ENCODE measurements around the gene ZNF438.
"Not testable (repeated sequence)": the region's sequence is repeated elsewhere in the genome, so short reads cannot be mapped to it uniquely, and the experiment has no call there.

The ZNF438 gene

GRCh38 chr10:30939643-30940251, 91.9 kb downstream of the ZNF438 start:
- no peak for DNase-seq (ENCODE audit: low read depth)

- DNase-seq (ENCODE audit: low read depth): no peak
Observed at GRCh38 chr10:30935078-30935477, 96.6 kb downstream of the ZNF438 start.

- no peak for DNase-seq (ENCODE audit: low read depth)
Observed at GRCh38 chr10:30931094-30931493, 100.6 kb downstream of the ZNF438 start.

DNA sequence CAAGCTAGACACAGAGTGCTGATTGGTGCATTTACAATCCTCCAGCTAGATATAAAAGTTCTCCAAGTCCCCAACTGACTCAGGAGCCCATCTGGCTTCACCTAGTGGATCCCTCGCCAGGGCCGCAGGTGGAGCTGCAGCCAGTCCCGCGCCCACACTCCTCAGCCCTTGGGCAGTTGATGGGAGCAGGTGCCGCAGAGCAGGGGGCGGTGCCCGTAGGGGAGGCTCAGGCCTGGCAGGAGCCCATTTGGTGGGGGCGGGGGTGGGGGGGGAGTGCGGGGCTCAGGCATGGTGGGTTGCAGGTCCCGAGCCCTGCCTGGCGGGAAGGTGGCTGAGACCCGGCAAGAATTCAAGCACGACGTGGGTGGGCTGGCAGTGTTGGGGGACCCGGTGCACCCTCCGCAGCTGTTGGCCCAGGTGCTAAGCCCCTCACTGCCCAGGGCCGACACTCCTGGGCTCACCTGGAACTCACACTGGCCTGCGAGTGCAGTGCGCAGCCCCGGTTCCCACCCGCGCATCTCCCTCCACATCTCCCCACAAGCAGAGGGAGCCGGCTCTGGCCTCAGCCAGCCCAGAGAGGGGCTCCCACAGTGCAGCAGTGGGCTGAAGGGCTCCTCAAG, 101.7 kb downstream of the ZNF438 start:
- no peak for DNase-seq (ENCODE audit: low read depth)

DNA sequence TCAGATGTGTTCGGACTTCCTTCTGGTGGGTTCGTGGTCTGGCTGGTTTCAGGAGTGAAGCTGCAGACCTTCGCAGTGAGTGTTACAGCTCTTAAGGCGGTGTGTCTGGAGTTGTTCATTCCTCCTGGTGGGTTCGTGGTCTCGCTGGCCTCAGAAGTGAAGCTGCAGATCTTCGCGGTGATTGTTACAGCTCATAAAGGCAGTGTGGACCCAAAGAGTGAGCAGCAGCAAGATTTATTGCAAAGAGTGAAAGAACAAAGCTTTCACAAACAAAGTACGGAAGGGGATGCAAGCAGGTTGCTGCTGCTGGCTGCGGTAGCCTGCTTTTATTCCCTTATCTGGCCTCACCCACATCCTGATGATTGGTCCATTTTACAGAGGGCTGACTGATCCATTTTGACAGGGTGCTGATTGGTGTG, 102.3 kb downstream of the ZNF438 start:
- not testable (repeated sequence) for DNase-seq (ENCODE audit: low read depth)

GRCh38 chr10:30928742-30929141, 102.9 kb downstream of the ZNF438 start:
- no peak for DNase-seq (ENCODE audit: low read depth)

DNA sequence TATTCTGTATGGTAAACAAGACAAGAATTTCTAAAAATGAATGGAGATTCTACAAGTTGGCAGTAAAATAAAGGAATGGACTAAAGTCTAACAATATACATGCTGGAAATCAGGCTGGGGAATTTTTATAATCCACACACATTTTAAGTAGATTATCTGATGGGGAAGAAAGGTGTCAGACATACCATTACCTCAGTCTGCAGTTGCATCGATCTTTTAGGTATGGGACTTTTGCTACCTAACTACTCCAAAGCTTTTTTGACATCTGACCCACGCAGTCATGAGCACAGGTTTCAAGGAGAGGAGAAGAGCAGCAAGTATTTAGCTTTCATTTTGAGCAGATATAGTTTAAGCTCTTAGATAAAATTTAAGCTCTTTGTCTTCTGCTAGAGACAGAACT, 113.0 kb downstream of the ZNF438 start:
- no peak for DNase-seq (ENCODE audit: low read depth)

DNA sequence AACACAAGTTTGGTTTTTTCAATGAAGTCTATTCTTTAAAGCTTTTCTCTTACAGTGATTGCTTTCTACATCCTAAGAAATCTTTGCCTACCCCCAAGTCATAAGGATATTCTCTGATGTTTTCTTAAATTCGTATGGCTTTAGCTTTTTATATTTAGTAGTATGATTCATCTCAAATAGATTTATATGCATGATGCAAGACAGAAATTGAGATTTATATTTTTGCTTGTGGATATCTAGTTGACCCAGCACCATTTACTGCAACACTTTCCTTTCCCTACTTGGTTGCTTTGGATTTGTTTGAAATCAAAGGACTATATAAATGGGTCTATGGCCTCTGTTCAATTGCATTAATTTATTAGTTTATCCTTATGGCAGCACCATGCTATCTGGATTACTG, 113.9 kb downstream of the ZNF438 start:
- DNase-seq (ENCODE audit: low read depth): no peak

GRCh38 chr10:30917067-30917466, 114.6 kb downstream of the ZNF438 start:
- no peak for DNase-seq (ENCODE audit: low read depth)

GRCh38 chr10:30915146-30915545, 116.5 kb downstream of the ZNF438 start:
- no peak for DNase-seq (ENCODE audit: low read depth)

DNA sequence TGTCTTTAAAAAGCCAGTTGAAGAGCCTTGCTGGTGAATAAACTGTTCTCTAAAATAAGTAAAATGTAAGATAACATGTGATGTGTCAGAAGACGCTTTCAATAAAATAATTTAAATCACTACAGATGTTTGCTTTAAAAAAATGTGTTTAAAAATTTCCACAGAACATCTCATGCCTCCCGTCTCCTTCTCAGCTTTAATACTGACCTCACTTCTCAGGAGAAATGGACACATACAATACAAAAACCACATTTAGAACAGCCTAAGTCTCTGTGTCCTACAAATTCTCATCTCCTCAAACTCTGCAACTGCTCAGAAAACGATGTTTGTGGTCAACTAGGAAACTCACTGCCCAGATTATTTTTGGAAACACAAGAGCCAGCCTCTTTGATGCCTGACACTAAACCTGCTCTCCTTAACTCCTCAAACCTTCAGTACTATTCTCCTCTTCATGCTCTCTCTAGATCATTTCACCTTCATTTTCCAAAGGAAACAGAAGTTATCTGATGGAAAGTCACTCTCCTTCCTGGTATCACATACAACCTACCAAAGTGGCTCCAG, 120.3 kb downstream of the ZNF438 start:
- no peak for DNase-seq (ENCODE audit: low read depth)

GRCh38 chr10:30903397-30904138, 128.1 kb downstream of the ZNF438 start:
- no peak for DNase-seq (ENCODE audit: low read depth)

DNA sequence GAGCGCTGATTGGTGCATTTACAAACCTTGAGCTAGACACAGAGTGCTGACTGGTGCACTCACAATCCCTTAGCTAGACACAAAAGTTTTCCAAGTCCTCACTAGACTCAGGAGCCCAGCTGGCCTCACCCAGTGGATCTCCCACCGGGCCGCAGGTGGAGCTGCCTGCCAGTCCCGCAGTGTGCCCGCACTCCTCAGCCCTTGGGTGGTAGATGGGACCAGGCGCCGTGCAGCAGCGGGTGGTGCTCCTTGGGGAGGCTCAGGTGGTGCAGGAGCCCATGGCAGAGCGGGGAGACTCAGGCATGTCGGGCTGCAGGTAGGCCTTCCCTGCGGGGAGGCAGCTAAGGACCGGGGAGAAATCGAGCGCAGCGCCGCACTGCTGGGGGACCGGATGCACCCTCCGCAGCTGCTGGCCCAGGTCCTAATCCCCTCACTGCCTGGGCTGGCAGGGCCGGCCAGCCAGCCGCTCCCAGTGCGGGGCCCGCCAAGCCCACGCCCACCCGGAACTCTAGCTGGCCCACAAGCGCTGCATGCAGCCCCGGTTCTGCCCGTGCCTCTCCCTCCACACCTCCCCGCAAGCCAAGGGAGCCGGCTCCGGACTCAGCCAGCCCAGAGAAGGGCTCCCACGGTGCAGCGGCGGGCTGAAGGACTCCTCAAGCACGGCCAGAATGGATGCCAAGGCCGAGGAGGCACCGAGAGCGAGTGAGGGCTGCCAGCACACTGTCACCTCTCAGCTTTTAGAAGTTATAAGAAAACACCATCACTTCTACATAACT, 128.9 kb downstream of the ZNF438 start:
- DNase-seq (ENCODE audit: low read depth): no peak

DNA sequence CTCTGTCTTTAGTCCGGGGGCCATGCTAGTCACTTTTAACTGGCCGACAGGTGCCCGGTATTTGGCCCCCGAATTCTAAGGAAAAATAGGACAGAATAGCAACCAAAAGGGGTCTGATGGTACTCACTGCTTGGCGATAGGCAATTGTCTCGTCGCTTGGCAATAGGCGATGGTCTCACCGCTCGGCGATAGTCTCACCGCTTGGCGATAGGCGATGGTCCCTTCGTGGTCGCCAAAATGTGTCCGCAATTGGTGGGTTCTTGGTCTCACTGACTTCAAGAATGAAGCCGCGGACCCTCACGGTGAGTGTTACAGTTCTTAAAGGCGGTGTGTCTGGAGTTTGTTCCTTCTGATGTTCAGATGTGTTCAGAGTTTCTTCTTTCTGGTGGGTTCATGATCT, 130.2 kb downstream of the ZNF438 start:
- not testable (repeated sequence) for DNase-seq (ENCODE audit: low read depth)

DNA sequence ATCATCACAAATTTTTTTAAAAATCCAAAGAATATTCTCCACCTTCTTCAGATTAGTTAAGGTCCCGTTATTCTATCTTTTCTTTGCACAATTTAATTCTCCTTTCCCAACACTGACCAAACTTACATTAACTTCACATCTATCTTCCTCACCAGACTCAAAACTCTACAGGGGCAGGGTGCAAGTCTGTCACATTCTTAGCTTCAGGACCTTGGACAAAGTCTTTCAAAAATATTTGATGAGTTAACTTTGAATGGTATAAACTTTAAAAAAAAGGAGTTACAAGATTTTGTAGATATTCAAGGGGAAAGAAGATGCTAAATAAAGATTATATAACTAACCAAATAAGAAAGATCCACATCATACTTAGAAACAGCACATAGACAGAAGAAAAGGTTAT, 132.7 kb downstream of the ZNF438 start:
- DNase-seq (ENCODE audit: low read depth): no peak

- DNase-seq (ENCODE audit: low read depth): no peak
Observed at GRCh38 chr10:30897547-30897946, 134.1 kb downstream of the ZNF438 start.

GRCh38 chr10:30897048-30897447, 134.6 kb downstream of the ZNF438 start:
- no peak for DNase-seq (ENCODE audit: low read depth)

GRCh38 chr10:30894221-30894620, 137.4 kb downstream of the ZNF438 start:
- DNase-seq (ENCODE audit: low read depth): no peak

DNA sequence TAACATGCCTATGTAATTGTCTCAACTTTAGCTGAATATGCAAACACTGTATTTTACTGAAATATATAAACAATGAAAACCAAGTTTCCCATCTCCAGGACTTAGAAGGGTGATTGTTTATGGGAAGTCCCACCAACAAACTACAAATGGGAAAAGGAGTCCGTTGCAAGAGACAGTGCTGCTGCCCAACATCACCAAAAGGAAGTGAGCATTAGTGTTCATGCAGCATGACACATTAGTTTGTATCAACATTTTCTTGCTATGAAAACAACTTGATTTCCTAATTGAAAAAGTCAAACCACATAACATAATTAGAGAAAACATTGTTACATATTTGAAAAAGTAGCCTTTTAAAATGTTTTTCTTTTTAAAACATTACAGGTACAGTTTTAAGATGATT, 138.5 kb downstream of the ZNF438 start:
- DNase-seq (ENCODE audit: low read depth): no peak

- no peak for DNase-seq (ENCODE audit: low read depth)
Observed at GRCh38 chr10:30887839-30888238, 143.8 kb downstream of the ZNF438 start.

DNA sequence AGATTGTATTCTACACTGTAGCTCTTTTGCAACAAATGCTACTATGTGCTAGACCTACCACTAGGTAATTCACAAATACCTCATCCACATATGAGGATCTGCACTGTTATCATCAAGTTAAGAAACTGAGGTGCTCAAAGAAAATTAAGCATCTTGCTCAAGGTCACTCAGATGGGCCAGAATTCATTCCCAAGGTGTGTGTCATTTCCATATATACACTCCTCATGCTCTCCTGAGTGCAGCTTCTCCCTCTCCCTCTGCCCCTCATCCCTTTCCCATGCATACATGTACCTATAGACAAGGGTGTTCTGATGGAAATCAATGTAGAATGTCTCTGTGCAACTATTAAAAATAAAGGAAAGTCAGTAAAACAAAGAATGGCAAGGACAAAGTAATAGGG, 146.2 kb downstream of the ZNF438 start:
- DNase-seq (ENCODE audit: low read depth): no peak

DNA sequence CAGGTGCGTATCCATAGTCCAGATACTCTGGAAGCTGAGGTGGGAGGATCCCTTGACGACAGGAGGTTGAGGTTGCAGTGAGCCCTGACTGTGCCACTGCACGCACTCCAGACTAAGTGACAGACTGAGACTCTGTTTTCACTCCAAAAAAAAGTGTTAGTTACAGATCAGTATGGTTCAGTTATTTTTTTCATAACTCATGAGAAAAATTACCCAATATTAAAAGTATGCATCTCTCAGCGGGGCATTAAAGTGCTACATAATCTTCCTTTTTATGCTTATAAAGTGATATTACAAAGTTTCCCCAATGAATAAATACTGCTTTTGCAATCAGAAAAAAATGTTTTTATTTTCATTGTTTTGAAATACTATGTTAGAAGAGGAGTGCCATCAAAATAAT, 147.9 kb downstream of the ZNF438 start:
- no peak for DNase-seq (ENCODE audit: low read depth)

Measured in GM04503 (cell line).